HG03045 (cell line): ENCODE data around the gene CENPP.

Experiments
- ATAC-seq: cut with Tn5 transposase; IDR thresholded peaks from one replicate; pipeline ENCODE4 v1.9.1; 2021; ENCODE audit warnings: mild to moderate bottlenecking, moderate library complexity; ENCODE audit not compliant: unreplicated experiment

The CENPP gene

GRCh38 chr9:92648474-92648971 is 322.8 kb downstream of the CENPP start:
- ATAC-seq = no peak

DNA sequence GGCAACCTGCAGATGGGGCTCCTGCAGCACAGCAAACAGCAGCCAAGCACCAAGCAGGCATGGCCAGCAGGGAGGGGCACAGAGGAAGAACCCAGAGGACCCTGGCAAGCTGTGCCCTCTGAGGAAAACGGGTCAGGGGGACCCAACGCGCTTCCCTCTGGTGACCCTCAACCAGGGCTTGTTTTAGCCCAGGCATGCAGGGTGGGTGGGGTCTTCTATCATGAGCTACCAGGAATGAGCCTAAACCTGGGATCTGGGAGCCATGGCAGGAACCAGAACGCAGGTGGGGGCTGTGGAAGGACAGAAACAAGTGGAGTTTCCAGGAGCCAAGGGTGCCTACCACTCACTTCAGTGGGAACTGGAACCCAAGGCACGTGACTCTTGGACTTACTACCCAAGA is 323.3 kb downstream of the CENPP start:
- ATAC-seq = no peak

GRCh38 chr9:92650296-92650695 is 324.5 kb downstream of the CENPP start:
- no peak for ATAC-seq

DNA sequence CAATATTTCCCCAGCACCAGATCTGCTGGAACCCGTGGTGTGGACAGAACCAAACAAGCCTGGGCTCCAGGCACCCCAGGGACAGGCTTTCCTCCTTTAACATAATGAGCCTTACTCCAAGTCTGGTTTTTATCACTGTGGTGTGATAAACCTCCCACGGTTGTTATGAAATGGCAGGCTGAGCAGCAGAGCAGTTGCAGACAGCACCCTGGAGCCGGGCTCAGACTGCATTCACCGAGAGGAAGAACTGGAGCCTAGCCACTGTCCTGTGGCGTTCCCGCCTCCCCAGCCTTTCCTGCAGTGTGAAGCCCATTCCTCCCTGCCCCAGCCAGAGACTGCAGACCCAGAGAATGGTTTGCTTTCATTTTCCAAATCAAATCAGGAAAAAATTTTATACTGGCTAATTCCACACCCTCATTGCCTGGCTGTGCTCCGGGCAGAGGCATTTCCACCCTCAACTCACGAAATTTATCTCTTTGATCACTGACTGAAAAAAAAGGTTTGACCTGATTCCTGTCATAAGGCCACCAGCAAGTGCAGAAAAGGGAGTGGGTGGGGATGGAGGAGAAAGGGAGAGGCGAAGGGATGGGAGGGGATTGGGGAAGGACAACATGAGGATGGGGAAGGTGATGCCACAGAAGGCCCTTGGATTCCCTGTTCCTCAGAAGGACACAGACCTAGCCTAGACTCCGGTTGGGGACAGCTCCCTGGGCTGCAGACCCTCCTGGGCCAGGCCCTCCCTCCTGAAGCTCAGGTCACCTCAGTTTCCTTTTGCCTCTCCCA is 325.3 kb downstream of the CENPP start:
- no peak for ATAC-seq

GRCh38 chr9:92652461-92652860 is 326.7 kb downstream of the CENPP start:
- ATAC-seq = no peak

- ATAC-seq = no peak
Observed at GRCh38 chr9:92654481-92655301, 328.9 kb downstream of the CENPP start.

GRCh38 chr9:92655366-92655765 is 329.6 kb downstream of the CENPP start:
- ATAC-seq = no peak

DNA sequence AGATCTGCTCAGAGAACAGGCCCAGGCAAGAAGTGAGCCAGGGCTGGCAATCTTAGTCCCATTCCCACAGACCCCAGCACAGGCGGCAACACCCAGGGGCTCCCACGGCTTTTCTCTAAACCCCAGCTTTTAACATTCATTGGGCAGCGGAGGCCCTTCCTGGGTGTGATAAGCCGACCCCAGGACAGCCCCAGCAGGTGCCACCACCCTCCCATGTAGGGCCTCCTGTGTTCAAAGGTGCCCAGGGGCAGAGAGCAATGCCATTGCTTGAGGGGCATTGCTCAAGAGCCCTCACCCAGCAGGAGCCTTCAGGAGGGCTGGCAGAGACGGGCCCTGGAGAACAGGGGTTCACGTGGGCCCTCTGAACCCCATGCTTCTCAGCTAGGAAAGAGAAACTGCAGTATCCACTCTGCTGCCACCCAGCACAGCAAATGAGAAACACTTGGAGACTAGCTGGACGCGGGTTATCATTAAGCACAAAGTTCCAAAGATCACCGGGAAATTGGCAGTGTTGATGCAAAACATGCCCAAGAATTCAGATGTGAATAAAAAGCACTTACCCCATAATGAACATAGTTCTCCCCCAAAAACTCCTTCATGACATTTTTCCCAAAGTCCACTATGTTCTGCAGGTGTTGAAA is 330.3 kb downstream of the CENPP start:
- no peak for ATAC-seq

GRCh38 chr9:92656537-92656925 is 330.8 kb downstream of the CENPP start:
- ATAC-seq = no peak

GRCh38 chr9:92657296-92658094 is 331.7 kb downstream of the CENPP start:
- no peak for ATAC-seq

- no peak for ATAC-seq
Observed at GRCh38 chr9:92658176-92658575, 332.4 kb downstream of the CENPP start.

- no peak for ATAC-seq
Observed at GRCh38 chr9:92658611-92659010, 332.9 kb downstream of the CENPP start.

- ATAC-seq = no peak
Observed at GRCh38 chr9:92659601-92660000, 333.8 kb downstream of the CENPP start.

- ATAC-seq = no peak
Observed at GRCh38 chr9:92660266-92660665, 334.5 kb downstream of the CENPP start.

DNA sequence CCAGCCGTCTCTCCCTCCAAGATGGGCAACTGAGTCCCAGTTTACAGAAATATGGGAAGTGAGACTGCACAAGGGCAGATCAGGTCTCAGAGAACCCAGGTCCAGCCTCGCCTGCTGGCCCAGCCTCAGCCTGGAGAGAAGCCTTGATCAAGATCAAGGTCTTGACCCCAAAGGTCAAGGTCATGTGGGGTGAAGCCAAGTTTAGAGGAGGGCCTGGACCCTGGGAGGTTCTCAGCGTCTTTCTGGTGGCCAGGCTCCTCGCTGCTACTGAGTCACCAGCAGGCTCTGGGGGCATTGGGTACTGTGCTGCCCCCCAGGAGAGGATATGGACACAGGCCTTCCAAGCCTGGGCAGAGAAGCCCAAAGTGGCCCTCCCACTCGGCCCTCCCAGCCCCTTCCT is 335.4 kb downstream of the CENPP start:
- no peak for ATAC-seq

GRCh38 chr9:92661743-92662142 is 336.0 kb downstream of the CENPP start:
- no peak for ATAC-seq

DNA sequence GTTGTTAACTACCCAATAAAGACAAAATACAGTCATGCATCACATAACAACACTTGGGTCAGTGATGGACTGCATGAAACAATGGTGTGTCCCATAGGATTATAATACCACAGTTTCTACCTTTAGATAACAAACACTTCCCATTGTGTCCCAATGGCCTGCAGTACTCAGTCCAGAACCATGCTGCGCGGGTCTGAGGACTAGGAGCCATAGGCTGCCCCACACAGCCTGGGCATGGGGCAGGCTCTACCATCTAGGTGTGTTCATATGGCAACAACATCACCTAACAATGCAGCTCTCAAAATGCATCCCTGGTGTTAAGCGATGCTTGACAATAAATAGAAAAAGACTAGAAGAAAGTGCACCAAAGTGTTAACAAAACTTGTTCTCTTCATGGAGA is 337.4 kb downstream of the CENPP start:
- no peak for ATAC-seq

GRCh38 chr9:92663951-92664350 is 338.2 kb downstream of the CENPP start:
- no peak for ATAC-seq

- no peak for ATAC-seq
Observed at GRCh38 chr9:92664394-92665152, 338.8 kb downstream of the CENPP start.

DNA sequence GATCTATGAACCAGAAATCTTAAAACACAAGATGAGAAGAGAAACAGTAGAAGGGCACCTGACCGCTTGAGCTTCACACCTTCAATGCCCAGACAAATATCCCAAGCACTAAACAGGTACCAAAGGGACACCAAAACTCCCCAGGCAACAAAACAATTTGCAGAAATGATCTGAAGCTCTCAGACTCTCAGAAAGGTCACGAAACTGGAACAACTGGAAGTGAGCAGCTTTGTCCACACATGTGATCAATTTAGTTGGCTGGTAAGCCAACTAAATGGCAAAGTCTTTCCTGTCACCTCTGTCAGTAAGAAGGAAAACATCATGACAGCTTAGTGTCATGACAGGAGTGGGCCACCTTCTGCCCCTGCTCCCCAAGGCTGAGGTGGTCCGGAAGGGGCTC is 340.1 kb downstream of the CENPP start:
- no peak for ATAC-seq
